Mucosa of descending colon (tissue), 3 donors: ENCODE measurements around the gene NFIB. TPM values are rescaled to one million over a fixed set of nuclear protein-coding genes. Genes with fewer than 3 reads are reported as not detected.
A peak's percentile ranks its signal among the peaks of the same experiment; 100 is the strongest.

Source experiments
- ATAC-seq: fragments of 200-7000 bp; cut with Tn5 transposase; one replicate; pipeline ENCODE4 v1.9.1; 2020; ENCODE audit warnings: mild to moderate bottlenecking, moderate library complexity
- DNase-seq, 3 donors: peaks; one replicate each; pipeline ENCODE4 v3.0.0-alpha.2; 2020
- H3K36me3 ChIP-seq: fragments of 200-600 bp; one replicate; pipeline ENCODE4 v1.8.0; 2021; ENCODE audit warnings: low read depth, mild to moderate bottlenecking
- H3K4me1 ChIP-seq: fragments of 200-600 bp; one replicate; pipeline ENCODE4 v1.8.0; 2021; ENCODE audit warnings: low read depth, mild to moderate bottlenecking
- H3K4me3 ChIP-seq: fragments of 200-600 bp; one replicate; pipeline ENCODE4 v1.8.0; 2021; ENCODE audit warnings: mild to moderate bottlenecking
- H3K9me3 ChIP-seq: fragments of 200-600 bp; one replicate; pipeline ENCODE4 v1.8.0; 2021; ENCODE audit warnings: mild to moderate bottlenecking
- CTCF ChIP-seq: fragments of 200-600 bp; IDR thresholded peaks from one replicate; pipeline ENCODE4 v1.8.0; 2022; ENCODE audit warnings: antibody characterized with exemption, mild to moderate bottlenecking
- intact Hi-C, 2 donors: fragments of 100-400 bp; cut with DNase I in 1 of 2; cut with micrococcal nuclease in 1 of 2; formaldehyde crosslinking; loops; one replicate each; pipeline versions ENCODE4 v1.11.0 to v1.11.1; 2022; cut with DNase I, micrococcal nuclease
- total RNA-seq, 3 donors: library from RNA; stranded (reverse); fragmentation: NEBNext Ultra II Directional in 2 of 3; extraction: Animal tissue kit (Norgen Biotek cat#: 25700) in 2 of 3; gene quantifications; one replicate each; pipeline versions ENCODE4 v1.2.1 to v1.2.4, GENCODE V29; 2021 to 2023
- donor health status: DM: no; HTN: no; CAD: no; lungs with moderate emphysema.
- donor health status: DM: no; HTN: no; CAD: no.
- donor health status: DM: no; HTN: yes; CAD: no.

The NFIB gene
- total RNA-seq, 3 donors from 2014 or later, result 59.7 to 85.5 (median 62.6) TPM

GRCh38 chr9:14303521-14303920, 10.4 kb downstream of the NFIB start:
- H3K4me1 ChIP-seq, result no peaks in the 10 kb centered on the region
- intact Hi-C loops, result no loop called here

GRCh38 chr9:14303100-14303499, 10.8 kb downstream of the NFIB start:
- Histone ChIP-seq H3K4me3 (no peak overlapping the region), H3K36me3 (no peaks in the 10 kb centered on the region), H3K9me3 (no peaks in the 10 kb centered on the region), H3K4me1 (no peaks in the 10 kb centered on the region)
- ATAC-seq, result no peak
- intact Hi-C loops, result no loop called here
- DNase-seq, result no peak
- no peak for TF ChIP-seq CTCF

More at GRCh38 chr9:14303521-14303920, 10.4 kb downstream of the NFIB start:
- DNase-seq (no peak), ATAC-seq (no peak)
- H3K9me3 ChIP-seq, result no peaks in the 10 kb centered on the region
- no peak overlapping the region for H3K4me3 ChIP-seq
- H3K36me3 ChIP-seq, result no peaks in the 10 kb centered on the region
- no peak for TF ChIP-seq CTCF

- Histone ChIP-seq H3K4me3 (no peak overlapping the region), H3K4me1 (no peaks in the 10 kb centered on the region), H3K9me3 (no peaks in the 10 kb centered on the region), H3K36me3 (no peaks in the 10 kb centered on the region)
- no peak for DNase-seq
- peak; percentile 63 for ATAC-seq
- no peak for TF ChIP-seq CTCF
- intact Hi-C loops, result no loop called here
These were observed 11.5 kb downstream of the NFIB start for GRCh38 chr9:14302405-14302804.

GRCh38 chr9:14301583-14302021, 12.3 kb downstream of the NFIB start:
- no peaks in the 10 kb centered on the region for H3K9me3 ChIP-seq
- intact Hi-C loops, result no loop called here
- H3K36me3 ChIP-seq, result no peaks in the 10 kb centered on the region
- no peak for DNase-seq
- no peak for ATAC-seq
- no peaks in the 10 kb centered on the region for H3K4me1 ChIP-seq
- no peak for TF ChIP-seq CTCF
- H3K4me3 ChIP-seq, result no peak overlapping the region

- ATAC-seq (no peak), DNase-seq (no peak)
- Histone ChIP-seq H3K36me3 (no peaks in the 10 kb centered on the region), H3K9me3 (no peaks in the 10 kb centered on the region), H3K4me3 (no peak overlapping the region), H3K4me1 (no peaks in the 10 kb centered on the region)
- intact Hi-C loops, result no loop called here
- TF ChIP-seq CTCF, result no peak
These were observed 12.9 kb downstream of the NFIB start for GRCh38 chr9:14301006-14301405.

GRCh38 chr9:14300588-14300987, 13.4 kb downstream of the NFIB start:
- Histone ChIP-seq H3K4me3 (no peak overlapping the region), H3K9me3 (no peaks in the 10 kb centered on the region), H3K36me3 (no peaks in the 10 kb centered on the region), H3K4me1 (no peaks in the 10 kb centered on the region)
- TF ChIP-seq CTCF, result no peak
- ATAC-seq (no peak), DNase-seq (no peak)
- intact Hi-C loops, result no loop called here
